HG02610 (cell line): ENCODE results near the gene BLMH.
"Not testable (repeated sequence)": the region's sequence is repeated elsewhere in the genome, so short reads cannot be mapped to it uniquely, and the experiment has no call there.

ENCODE experiments used
- ATAC-seq: cut with Tn5 transposase; IDR thresholded peaks from one replicate; pipeline ENCODE4 v1.9.1; 2021; ENCODE audit warnings: mild to moderate bottlenecking, moderate library complexity; ENCODE audit not compliant: unreplicated experiment

BLMH gene

GRCh38 chr17:30232015-30232823 is 59.5 kb downstream of the BLMH start:
- ATAC-seq, result no peak

GRCh38 chr17:30230596-30231125 is 61.1 kb downstream of the BLMH start:
- ATAC-seq, result no peak

GRCh38 chr17:30230009-30230408 is 61.7 kb downstream of the BLMH start:
- not testable (repeated sequence) for ATAC-seq

GRCh38 chr17:30229012-30229411 is 62.7 kb downstream of the BLMH start:
- no peak for ATAC-seq

GRCh38 chr17:30228011-30228410 is 63.7 kb downstream of the BLMH start:
- ATAC-seq, result no peak

GRCh38 chr17:30226878-30227277 is 64.9 kb downstream of the BLMH start:
- ATAC-seq, result no peak

- no peak for ATAC-seq
Measured at GRCh38 chr17:30225919-30226553, 65.7 kb downstream of the BLMH start.

GRCh38 chr17:30225112-30225511 is 66.6 kb downstream of the BLMH start:
- no peak for ATAC-seq

GRCh38 chr17:30224419-30224960 is 67.3 kb downstream of the BLMH start:
- ATAC-seq, result no peak

GRCh38 chr17:30222721-30223175 is 69.0 kb downstream of the BLMH start:
- ATAC-seq, result no peak

- ATAC-seq, result no peak
Measured at GRCh38 chr17:30222251-30222650, 69.5 kb downstream of the BLMH start.

- ATAC-seq, result no peak
Measured at GRCh38 chr17:30221346-30221745, 70.4 kb downstream of the BLMH start.

- no peak for ATAC-seq
Measured at GRCh38 chr17:30220414-30220813, 71.3 kb downstream of the BLMH start.

- no peak for ATAC-seq
Measured at GRCh38 chr17:30219833-30220232, 71.9 kb downstream of the BLMH start.

GRCh38 chr17:30219315-30219714 is 72.4 kb downstream of the BLMH start:
- ATAC-seq, result no peak

- ATAC-seq, result peak; percentile 65
Measured at GRCh38 chr17:30218799-30219198, 72.9 kb downstream of the BLMH start.

GRCh38 chr17:30217746-30218245 is 73.9 kb downstream of the BLMH start:
- no peak for ATAC-seq

- ATAC-seq, result no peak
Measured at GRCh38 chr17:30217054-30217453, 74.7 kb downstream of the BLMH start.

- ATAC-seq, result peak; percentile 84
Measured at GRCh38 chr17:30212750-30213149, 79.0 kb downstream of the BLMH start.

- no peak for ATAC-seq
Measured at GRCh38 chr17:30211371-30211770, 80.4 kb downstream of the BLMH start.

- no peak for ATAC-seq
Measured at GRCh38 chr17:30210901-30211300, 80.8 kb downstream of the BLMH start.

GRCh38 chr17:30210366-30210765 is 81.4 kb downstream of the BLMH start:
- ATAC-seq, result no peak
